ENCODE results near the gene PIP5KL1. TPM values are rescaled to one million over a fixed set of nuclear protein-coding genes. Genes with fewer than 3 reads are reported as not detected.

The PIP5KL1 gene
- total and polyA plus RNA-seq, 2 experiments from 2014 or later = 13.4 to 19.5 TPM

DNA sequence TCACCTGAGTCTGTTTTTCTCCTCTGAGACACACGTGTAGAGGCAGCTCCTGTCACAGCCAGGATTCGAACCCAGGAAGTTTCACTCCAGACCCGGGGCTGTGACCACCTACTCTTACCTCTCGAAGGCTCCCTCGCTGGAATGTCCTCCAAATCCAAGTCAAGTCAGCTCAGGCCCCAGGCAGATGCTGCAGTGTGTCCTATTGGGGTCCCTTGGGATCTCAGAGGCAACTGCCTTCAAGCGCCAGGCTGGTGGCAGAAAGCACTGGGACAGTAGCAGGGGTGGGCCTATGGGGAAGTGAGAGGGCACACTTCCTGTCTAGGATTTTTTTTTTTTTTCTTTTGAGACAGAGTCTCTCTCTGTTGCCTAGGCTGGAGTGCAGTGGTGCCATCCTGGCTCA, 13.0 kb downstream of the PIP5KL1 start:
- H3K4me1 ChIP-seq (ENCODE audit: insufficient read depth) = peaks cover 8% of the 10 kb centered on the region; the same call in 1 of the 2 replicates
- no peak overlapping the region for H2AFZ ChIP-seq
- DNase-seq (ENCODE audit: low spot score) (no peak), ATAC-seq (no peak)
- H4K20me1 ChIP-seq (replicated peaks; ENCODE audit: insufficient read depth) = peaks cover 13% of the 10 kb centered on the region
- Mint-ChIP-seq H3K4me1 (peaks cover 19% of the 10 kb centered on the region), H3K36me3 (ENCODE audit: low read depth) (0 out of 3 replicates have a peak, but pooled peaks cover 5% of the 10 kb centered on the region), H3K27ac (no peak overlapping the region), H3K4me3 (no peak overlapping the region), H3K9me3 (no peaks in the 10 kb centered on the region), H3K27me3 (ENCODE audit: insufficient read depth, low read depth, poor library complexity) (peaks cover 18% of the 10 kb centered on the region)
- H3K36me3 ChIP-seq (ENCODE audit: insufficient read depth) = no peaks in the 10 kb centered on the region
- 0 out of 2 replicates have a peak, but pooled peaks cover 7% of the 10 kb centered on the region for H3K27me3 ChIP-seq (ENCODE audit: insufficient read depth)
- no peaks in the 10 kb centered on the region for H3K79me2 ChIP-seq (replicated peaks; ENCODE audit: insufficient read depth)
- H3K27ac ChIP-seq (ENCODE audit: low read depth) = no peak overlapping the region
- no peak overlapping the region; the same call in 1 of the 2 replicates for H3K4me2 ChIP-seq
- TF ChIP-seq EZH2phosphoT487 (IDR thresholded peaks at IDR 0.05; ENCODE audit: unreplicated experiment) (no peak), STAT1 (IDR thresholded peaks at IDR 0.05; ENCODE audit: unreplicated experiment) (no peak)
- H3K4me3 ChIP-seq = no peak overlapping the region
- no peaks in the 10 kb centered on the region for H3K9me2 ChIP-seq (ENCODE audit: insufficient read depth)
- H3F3A ChIP-seq (replicated peaks; ENCODE audit: low read depth) = peaks cover 15% of the 10 kb centered on the region; the same call in 1 of the 2 replicates

DNA sequence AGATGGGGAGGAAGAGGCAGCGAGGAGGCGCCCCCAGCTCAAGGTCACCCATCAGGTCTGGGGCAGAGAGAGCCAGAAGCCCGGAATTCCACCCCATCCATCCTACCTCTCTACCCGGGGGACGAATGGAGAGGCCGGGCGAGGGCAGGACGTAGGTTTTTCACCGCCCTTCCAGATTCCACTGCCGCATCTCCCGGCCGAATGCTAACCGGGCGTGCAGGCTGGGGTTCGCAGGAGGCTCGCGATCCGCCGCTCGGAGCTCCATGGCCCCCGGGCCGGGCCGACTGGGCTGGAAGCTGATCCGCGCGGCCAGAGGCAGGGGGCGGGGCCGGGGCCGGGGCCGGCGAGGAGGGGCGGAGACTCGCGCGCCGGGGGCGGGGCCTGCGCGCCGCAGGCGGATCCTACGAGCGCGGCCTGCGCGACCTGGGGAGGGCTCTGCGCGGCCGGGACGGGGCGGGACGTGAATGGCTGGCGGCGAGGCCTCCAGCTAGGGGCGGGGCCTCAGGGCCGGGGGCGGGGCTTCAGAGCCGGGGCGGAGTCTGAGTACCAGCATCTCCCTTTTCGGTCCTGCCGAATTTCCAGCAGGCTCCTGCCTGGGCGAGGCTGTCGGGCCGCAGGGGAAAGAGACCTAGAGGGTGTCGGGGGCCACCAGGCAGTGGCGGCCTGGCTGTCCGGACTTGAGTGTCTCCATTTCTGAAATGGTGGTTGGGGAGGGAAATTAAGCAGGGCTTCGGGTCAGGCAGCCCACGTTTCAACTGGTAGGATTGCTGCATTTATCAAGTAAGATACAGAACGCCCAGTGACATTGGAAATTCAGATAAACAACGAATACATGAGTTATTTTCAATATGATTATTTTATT, 13.6 kb downstream of the PIP5KL1 start, which contains the start of gene ST6GALNAC4:
TSS of gene ST6GALNAC4 (minus strand) at position 322 of the 862 bp plus-strand sequence. CDS start 622 bp downstream, outside the sequence.
- H3K27me3 Mint-ChIP-seq (ENCODE audit: insufficient read depth, low read depth, poor library complexity) = peaks cover 15% of the 10 kb centered on the region
- no peaks in the 10 kb centered on the region for H3K9me3 Mint-ChIP-seq
- H3K4me3 Mint-ChIP-seq = peak within 1 kb of the TSS; percentile 78
- peaks cover 8% of the 10 kb centered on the region; the same call in 1 of the 2 replicates for H3K4me1 ChIP-seq (ENCODE audit: insufficient read depth)
- no peaks in the 10 kb centered on the region for H3K9me2 ChIP-seq (ENCODE audit: insufficient read depth)
- H3K27ac ChIP-seq (ENCODE audit: low read depth) = no peak within 1 kb of the TSS
- DNase-seq (ENCODE audit: low spot score) = peak; percentile 92
- H2AFZ ChIP-seq = peak within 1 kb of the TSS; percentile 92
- H3K4me1 Mint-ChIP-seq = peaks cover 19% of the 10 kb centered on the region
- peak within 1 kb of the TSS; percentile 95 for H3K4me2 ChIP-seq
- peaks cover 7% of the 10 kb centered on the region for H4K20me1 ChIP-seq (replicated peaks; ENCODE audit: insufficient read depth)
- H3K79me2 ChIP-seq (replicated peaks; ENCODE audit: insufficient read depth) = no peaks in the 10 kb centered on the region
- TF ChIP-seq POLR2AphosphoS5 (IDR thresholded peaks at IDR 0.05; ENCODE audit: low read depth) = peak; percentile 76
- no peak for TF ChIP-seq JUNB (IDR thresholded peaks at IDR 0.05; ENCODE audit: unreplicated experiment)
- no peak for TF ChIP-seq EZH2phosphoT487 (IDR thresholded peaks at IDR 0.05; ENCODE audit: unreplicated experiment)
- no peak for TF ChIP-seq ZNF331 (CRISPR knock-in tag; IDR thresholded peaks at IDR 0.05; ENCODE audit: low read depth)
- TF ChIP-seq ZNF462 (CRISPR knock-in tag; IDR thresholded peaks at IDR 0.05) = no peak
- TF ChIP-seq ZNF114 (CRISPR knock-in tag; IDR thresholded peaks at IDR 0.05) = no peak
- ATAC-seq = peak; percentile 80
- H3K27ac Mint-ChIP-seq = no peak within 1 kb of the TSS
- H3K4me3 ChIP-seq = peak within 1 kb of the TSS; percentile 81
- 0 out of 2 replicates have a peak, but pooled peaks cover 7% of the 10 kb centered on the region for H3K27me3 ChIP-seq (ENCODE audit: insufficient read depth)
- H3F3A ChIP-seq (replicated peaks; ENCODE audit: low read depth) = peaks cover 15% of the 10 kb centered on the region; the same call in 1 of the 2 replicates
- H3K36me3 ChIP-seq (ENCODE audit: insufficient read depth) = no peaks in the 10 kb centered on the region
- H3K36me3 Mint-ChIP-seq (ENCODE audit: low read depth) = 0 out of 3 replicates have a peak, but pooled peaks cover 8% of the 10 kb centered on the region
